ENCODE data around the gene ZBTB3.
"Not testable (repeated sequence)": the region's sequence is repeated elsewhere in the genome, so short reads cannot be mapped to it uniquely, and the experiment has no call there.

DNA sequence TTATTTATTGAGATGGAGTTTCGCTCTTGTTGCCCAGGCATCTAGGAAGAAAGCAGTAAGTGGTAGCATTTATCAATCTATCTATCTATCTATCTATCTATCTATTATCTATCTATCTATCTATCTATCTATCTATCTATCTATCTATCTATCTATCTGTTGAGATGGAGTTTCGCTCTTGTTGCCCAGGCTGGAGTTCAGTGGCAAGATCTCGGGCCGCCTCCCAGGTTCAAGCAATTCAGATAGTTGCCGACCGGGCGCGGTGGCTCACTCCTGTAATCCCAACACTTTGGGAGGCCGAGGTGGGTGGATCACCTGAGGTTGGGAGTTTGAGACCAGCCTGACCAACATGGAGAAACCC is 6.9 kb upstream of the ZBTB3 start:
- TF ChIP-seq, protein P1, sequence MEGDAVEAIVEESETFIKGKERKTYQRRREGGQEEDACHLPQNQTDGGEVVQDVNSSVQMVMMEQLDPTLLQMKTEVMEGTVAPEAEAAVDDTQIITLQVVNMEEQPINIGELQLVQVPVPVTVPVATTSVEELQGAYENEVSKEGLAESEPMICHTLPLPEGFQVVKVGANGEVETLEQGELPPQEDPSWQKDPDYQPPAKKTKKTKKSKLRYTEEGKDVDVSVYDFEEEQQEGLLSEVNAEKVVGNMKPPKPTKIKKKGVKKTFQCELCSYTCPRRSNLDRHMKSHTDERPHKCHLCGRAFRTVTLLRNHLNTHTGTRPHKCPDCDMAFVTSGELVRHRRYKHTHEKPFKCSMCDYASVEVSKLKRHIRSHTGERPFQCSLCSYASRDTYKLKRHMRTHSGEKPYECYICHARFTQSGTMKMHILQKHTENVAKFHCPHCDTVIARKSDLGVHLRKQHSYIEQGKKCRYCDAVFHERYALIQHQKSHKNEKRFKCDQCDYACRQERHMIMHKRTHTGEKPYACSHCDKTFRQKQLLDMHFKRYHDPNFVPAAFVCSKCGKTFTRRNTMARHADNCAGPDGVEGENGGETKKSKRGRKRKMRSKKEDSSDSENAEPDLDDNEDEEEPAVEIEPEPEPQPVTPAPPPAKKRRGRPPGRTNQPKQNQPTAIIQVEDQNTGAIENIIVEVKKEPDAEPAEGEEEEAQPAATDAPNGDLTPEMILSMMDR (conservative IDR thresholded peaks at IDR 0.05; ENCODE audit: low read depth, low read length): not testable (repeated sequence)
- TF ChIP-seq EZH2 (IDR thresholded peaks at IDR 0.05; ENCODE audit: low read length, unreplicated experiment): not testable (repeated sequence)
